Natural killer cell (primary cell): Measurements from ENCODE around the gene NOSTRIN. TPM values are rescaled to one million over a fixed set of nuclear protein-coding genes. Genes with fewer than 3 reads are reported as not detected.

Experiments used
- ATAC-seq, 3 donors: fragments of 150-1000 bp in 2 of 3; fragments of 200-7000 bp in 1 of 3; cut with Tn5 transposase; 1 replicate in 1 of 3; 2 replicates in 2 of 3; pipeline ENCODE4 v1.10.0; 2021; ENCODE audit warnings: mild to moderate bottlenecking in 2 of 3, moderate library complexity in 2 of 3
- DNase-seq, 2 donors: peaks; one replicate each; pipeline versions ENCODE4 v3.0.0 to v3.0.0-alpha.2; 2013 to 2021; ENCODE audit warnings: mixed read lengths in 1 of 2
- H3K27ac ChIP-seq: one replicate; pipeline ENCODE4 v1.5.1; 2013; ENCODE audit warnings: mild to moderate bottlenecking, low read length
- H3K27me3 ChIP-seq: one replicate; pipeline ENCODE4 v1.6.1; 2013; ENCODE audit warnings: low read length; ENCODE audit not compliant: control insufficient read depth, insufficient read depth
- H3K36me3 ChIP-seq: one replicate; pipeline ENCODE4 v1.6.1; 2013; ENCODE audit warnings: low read length; ENCODE audit not compliant: control insufficient read depth, insufficient read depth
- H3K4me1 ChIP-seq: one replicate; pipeline ENCODE4 v1.6.1; 2013; ENCODE audit warnings: low read length; ENCODE audit not compliant: control insufficient read depth, insufficient read depth
- H3K4me3 ChIP-seq: one replicate; pipeline ENCODE4 v1.5.1; 2013; ENCODE audit warnings: low read length
- H3K9me3 ChIP-seq: one replicate; pipeline ENCODE4 v1.6.1; 2013; ENCODE audit warnings: low read length; ENCODE audit not compliant: control insufficient read depth, insufficient read depth
- H3K27ac Mint-ChIP-seq, 2 donors: one replicate each; pipeline ENCODE4 v1.8.0; 2022; ENCODE audit warnings: mild to moderate bottlenecking in 2 of 2, mixed read lengths in 2 of 2, moderate library complexity in 1 of 2
- H3K27me3 Mint-ChIP-seq, 2 donors: one replicate each; pipeline ENCODE4 v1.8.0; 2022; ENCODE audit warnings: low read depth in 2 of 2, mixed read lengths in 2 of 2
- H3K36me3 Mint-ChIP-seq: one replicate; pipeline ENCODE4 v1.8.0; 2022; ENCODE audit warnings: mixed read lengths
- H3K4me1 Mint-ChIP-seq, 2 donors: one replicate each; pipeline ENCODE4 v1.8.0; 2022; ENCODE audit warnings: mixed read lengths in 2 of 2
- H3K4me3 Mint-ChIP-seq: one replicate; pipeline ENCODE4 v1.8.0; 2022; ENCODE audit warnings: mild to moderate bottlenecking, moderate library complexity, mixed read lengths
- H3K9me3 Mint-ChIP-seq, 2 donors: one replicate each; pipeline ENCODE4 v1.8.0; 2022; ENCODE audit warnings: mixed read lengths in 2 of 2
- CTCF ChIP-seq: fragments of 200-600 bp; IDR thresholded peaks from one replicate; pipeline ENCODE4 v1.8.0; 2022; ENCODE audit warnings: antibody characterized with exemption
- whole genome bisulfite sequencing: methylation state at CpG from one replicate; pipeline ENCODE4 v1.1.7; 2013; ENCODE audit warnings: missing lambda C conversion rate; ENCODE audit not compliant: insufficient coverage; 5-methylcytosine and 5-hydroxymethylcytosine counted together
- intact Hi-C: fragments of 100-400 bp; cut with micrococcal nuclease; formaldehyde crosslinking; loops from one replicate; pipeline ENCODE4 v1.14.2; 2022
- total RNA-seq, 4 donors: library from RNA; stranded (reverse); fragments of 120-200 nt in 1 of 4; gene quantifications; one replicate each; pipeline versions ENCODE4 v1.2.3 to v1.2.4, GENCODE V29; 2013 to 2022

The NOSTRIN gene
- total RNA-seq, 3 donors from 2014 or later (not counting 1 experiment from before 2014, with no cell fraction given) = 0.18 TPM; not detected in 2

GRCh38 chr2:168890006-168890782, 87.8 kb downstream of the NOSTRIN start, which contains the start of gene SPC25:
Gene SPC25 (minus strand): TSS chr2:168890430. CDS start chr2:168889519, 911 bp downstream.
- H3K9me3 ChIP-seq = no peaks in the 10 kb centered on the region
- H3K36me3 ChIP-seq = no peaks in the 10 kb centered on the region
- H3K4me1 ChIP-seq = peaks cover 10% of the 10 kb centered on the region
- peak; percentile 81 to 93 for DNase-seq
- Mint-ChIP-seq H3K9me3 (no peaks in the 10 kb centered on the region), H3K4me3 (peak within 1 kb of the TSS; percentile 99), H3K27me3 (peaks cover 9 to 20% of the 10 kb centered on the region in 2 donors), H3K4me1 (peaks cover 12% of the 10 kb centered on the region in 2 donors), H3K27ac (peak within 1 kb of the TSS; percentile 71 to 84), H3K36me3 (no peaks in the 10 kb centered on the region)
- peaks cover 3% of the 10 kb centered on the region for H3K27me3 ChIP-seq
- no peak within 1 kb of the TSS for H3K27ac ChIP-seq
- WGBS = under 1% methylated on average over 37 of the region's 38 CpGs
- H3K4me3 ChIP-seq = peak within 1 kb of the TSS; percentile 58
- intact Hi-C loops = no loop called here
- no peak for TF ChIP-seq CTCF
- peak; percentile 95 to 99 (median 98) for ATAC-seq

- H3K4me1 ChIP-seq = peaks cover 10% of the 10 kb centered on the region
- DNase-seq = no peak
- TF ChIP-seq CTCF = no peak
- H3K4me3 ChIP-seq = no peak overlapping the region
- Mint-ChIP-seq H3K4me3 (no peak overlapping the region), H3K27ac (no peak overlapping the region), H3K27me3 (peaks cover 12 to 25% of the 10 kb centered on the region in 2 donors), H3K4me1 (peaks cover 12% of the 10 kb centered on the region in 2 donors), H3K9me3 (no peaks in the 10 kb centered on the region), H3K36me3 (no peaks in the 10 kb centered on the region)
- peaks cover 3% of the 10 kb centered on the region for H3K27me3 ChIP-seq
- H3K9me3 ChIP-seq = no peaks in the 10 kb centered on the region
- no peak for ATAC-seq
- intact Hi-C loops = no loop called here
- no peak overlapping the region for H3K27ac ChIP-seq
- WGBS = no CpG with 5 or more reads among the region's 3 CpGs
- no peaks in the 10 kb centered on the region for H3K36me3 ChIP-seq
These were observed 89.9 kb downstream of the NOSTRIN start for GRCh38 chr2:168892327-168892726.

GRCh38 chr2:168894101-168894500, 91.7 kb downstream of the NOSTRIN start:
- no peak for TF ChIP-seq CTCF
- DNase-seq = no peak
- Histone ChIP-seq H3K36me3 (no peaks in the 10 kb centered on the region), H3K4me1 (peaks cover 10% of the 10 kb centered on the region), H3K27me3 (peaks cover 3% of the 10 kb centered on the region), H3K9me3 (no peaks in the 10 kb centered on the region), H3K4me3 (no peak overlapping the region), H3K27ac (no peak overlapping the region)
- intact Hi-C loops = no loop called here
- Mint-ChIP-seq H3K27ac (no peak overlapping the region), H3K4me1 (peaks cover 12% of the 10 kb centered on the region in 2 donors), H3K9me3 (no peaks in the 10 kb centered on the region), H3K27me3 (peaks cover 14 to 25% of the 10 kb centered on the region in 2 donors), H3K36me3 (no peaks in the 10 kb centered on the region), H3K4me3 (no peak overlapping the region)
- WGBS = 90% methylated on average over 1 of the region's 1 CpG
- no peak for ATAC-seq
